Eye (tissue), 1 donor: Measurements from ENCODE around the gene IFNA13.
A peak's percentile ranks its signal among the peaks of the same experiment; 100 is the strongest.

ENCODE experiments used
- DNase-seq: peaks from one replicate; pipeline ENCODE4 v3.0.0-alpha.2; 2015

Gene IFNA13

DNA sequence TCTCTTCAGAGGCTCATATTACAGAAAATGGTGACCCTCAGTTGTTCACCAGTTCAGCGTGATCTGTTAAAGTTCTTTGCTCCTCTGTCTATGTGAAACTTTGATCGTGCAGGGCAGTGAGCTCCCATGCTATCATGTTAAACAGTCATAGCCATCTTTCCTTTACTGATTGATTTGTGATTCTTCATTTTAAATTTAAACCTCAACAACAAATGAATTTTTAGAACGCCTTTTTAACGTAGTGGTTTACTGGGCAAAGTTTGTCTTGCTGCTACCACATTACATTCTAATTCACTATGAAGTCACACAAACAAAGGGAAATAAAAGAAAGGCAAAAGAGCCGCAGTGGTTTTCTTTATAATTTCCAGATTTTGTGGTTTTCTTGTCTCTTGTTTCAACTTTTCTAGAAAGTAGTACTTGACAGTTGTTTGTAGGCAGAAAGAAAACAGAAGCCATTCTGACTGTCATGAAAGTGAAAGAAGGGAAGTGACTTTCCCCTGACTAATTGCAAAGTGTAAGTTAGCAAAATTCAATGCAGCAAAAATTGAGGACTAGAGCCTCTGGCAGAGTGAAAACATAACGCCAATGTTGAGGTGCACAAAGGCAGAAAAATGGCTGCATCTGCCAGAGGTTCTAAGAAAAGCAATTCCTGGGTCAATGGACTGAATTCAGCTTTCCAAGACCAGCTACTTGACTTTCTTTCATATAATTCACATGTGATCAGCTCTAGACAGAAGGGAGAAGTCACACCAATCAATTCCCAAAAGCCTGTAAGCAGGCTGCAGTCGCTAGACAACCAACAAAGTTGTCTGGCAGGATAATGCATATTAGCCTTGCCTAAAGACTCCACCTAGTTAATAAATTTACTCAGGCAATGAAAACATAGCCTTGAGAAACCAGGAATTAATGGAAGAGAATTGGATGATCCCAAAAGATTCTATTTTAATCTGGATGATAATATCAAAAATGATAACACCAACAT, 10.1 kb downstream of the IFNA13 start:
- DNase-seq: no peak

DNA sequence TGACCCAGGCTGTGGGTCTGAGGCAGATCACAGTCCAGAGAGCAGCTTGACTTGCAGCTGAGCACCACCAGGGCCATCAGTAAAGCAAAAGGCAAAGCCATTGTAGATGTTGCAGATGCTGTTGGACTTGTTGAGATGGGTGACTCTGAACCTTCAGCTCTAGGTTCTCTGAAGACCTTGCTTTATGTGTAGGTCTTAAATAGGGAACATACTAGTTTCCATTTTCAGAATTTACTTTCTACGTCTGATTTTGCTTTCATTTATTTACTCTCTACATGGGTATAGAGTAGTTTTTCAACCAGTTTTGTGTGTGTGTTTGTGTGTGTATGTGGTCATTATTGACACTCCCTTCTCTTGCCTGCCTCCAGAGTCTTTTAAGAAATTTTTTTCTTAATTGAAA, 17.1 kb downstream of the IFNA13 start, which contains the start of gene IFNA6:
Gene IFNA6, minus strand, starts transcription at position 101 of the 400 bp plus-strand sequence. Its CDS starts 0 bp downstream, at position 101.
- no peak for DNase-seq

DNA sequence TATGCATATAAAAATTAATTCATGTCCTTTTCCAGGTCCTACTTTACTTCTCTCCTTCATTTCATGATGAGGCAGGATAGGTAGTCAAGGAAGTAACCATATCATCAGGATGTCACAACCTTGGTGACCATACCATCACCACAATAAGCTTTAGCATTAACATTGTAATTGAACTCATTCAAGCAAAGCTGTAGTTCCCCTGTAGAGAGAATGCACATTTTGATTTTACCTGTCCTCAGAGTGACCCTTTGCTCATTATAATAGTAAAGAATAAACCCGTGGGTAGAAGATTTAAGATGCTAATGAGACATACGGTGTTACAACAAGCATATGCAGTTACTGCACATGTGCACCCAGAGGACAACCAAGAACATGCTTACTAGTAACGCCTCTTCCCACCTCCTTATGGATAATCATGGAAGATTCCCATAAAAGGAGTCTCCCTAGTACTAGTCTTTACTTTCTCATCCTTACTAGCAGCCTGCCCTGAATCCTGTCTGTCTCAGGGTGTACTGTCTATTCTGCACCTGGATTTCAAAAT, 19.4 kb downstream of the IFNA13 start:
- DNase-seq: no peak

DNA sequence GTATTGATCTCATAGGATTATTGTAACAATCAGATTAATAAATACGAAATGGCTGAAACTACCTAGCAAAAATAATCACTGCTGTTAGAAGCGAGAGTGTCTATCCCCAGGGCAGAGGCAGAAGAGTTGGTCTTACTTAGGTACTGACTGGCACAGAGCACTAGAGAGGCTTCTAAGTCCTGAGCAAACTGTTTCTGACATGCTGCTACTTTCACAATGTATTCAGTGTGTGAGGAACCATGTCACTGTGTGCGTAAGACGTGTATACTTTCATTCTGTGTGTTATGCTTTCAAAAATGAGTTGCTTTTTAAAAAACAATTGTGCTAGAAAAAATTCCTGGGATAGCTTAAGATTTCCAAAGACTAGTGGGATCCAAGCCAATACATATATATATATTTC, 27.1 kb downstream of the IFNA13 start:
- no peak for DNase-seq

DNA sequence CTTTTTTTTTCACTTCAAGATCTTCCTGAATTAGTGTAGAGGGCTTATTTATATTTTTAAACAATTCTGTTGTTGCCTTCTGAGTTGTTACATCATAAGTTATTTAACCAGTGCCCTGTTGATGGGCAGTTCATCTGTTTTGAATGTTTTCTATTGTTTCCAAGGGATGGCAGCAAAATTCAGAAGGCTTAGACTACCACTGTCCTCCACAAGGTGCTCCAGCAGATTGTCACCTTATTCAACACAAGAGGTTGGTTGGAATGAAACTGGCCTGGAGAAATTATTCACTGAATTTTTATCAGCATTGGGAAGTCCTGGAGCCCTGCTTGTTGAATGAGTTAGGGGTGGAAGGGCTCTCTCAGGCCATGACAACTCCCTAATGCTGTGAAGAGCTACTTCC, 31.4 kb downstream of the IFNA13 start:
- no peak for DNase-seq

DNA sequence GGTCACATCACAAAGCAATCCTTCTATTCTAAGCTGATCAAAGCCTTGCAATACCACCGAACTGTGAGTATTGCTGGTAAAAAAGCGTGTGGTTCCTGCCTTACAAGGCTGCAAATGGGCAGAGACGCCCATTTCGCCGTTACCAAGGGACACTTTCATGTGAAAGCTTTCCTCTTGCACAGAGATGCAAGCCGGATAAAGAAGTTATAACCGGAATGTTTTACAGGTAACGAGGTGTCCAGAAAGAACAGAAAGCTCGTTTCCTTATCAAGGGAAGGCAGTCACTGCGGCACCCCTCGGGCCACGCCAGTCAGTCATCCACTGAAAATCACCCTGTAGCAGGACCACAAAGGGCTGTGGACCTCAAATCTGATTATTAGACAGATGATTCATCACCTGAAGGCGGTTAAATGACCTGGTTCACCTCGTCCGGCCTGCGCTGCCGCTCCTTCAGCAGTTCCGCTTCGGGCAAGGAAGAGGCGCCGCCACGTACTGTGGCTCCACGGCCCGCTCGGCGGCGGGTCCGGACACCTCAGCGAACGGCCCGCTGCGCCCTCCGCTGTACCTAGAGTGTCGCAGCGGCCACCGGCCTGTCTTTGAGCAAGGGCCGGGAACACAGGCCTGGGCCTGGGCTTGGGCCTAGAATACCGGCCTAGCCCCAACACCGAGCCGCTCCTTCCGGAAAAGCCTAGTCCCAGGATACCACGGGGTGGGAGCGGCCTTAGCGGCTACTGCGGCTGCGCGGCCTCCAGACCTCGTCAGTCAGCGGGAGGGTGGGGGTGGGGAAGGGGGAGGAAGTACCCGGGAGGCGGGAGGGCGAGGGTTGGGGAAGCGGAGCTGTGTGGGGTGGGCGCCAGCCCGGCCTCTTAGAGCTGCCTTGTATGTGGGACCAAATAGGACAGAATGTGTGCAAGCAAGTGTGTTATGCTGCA, 32.9 kb downstream of the IFNA13 start, which contains the start of gene KLHL9:
Gene KLHL9, minus strand, starts transcription at position 704 of the 932 bp plus-strand sequence. Its CDS starts 545 bp downstream, at position 159.
- DNase-seq: peak; percentile 97

DNA sequence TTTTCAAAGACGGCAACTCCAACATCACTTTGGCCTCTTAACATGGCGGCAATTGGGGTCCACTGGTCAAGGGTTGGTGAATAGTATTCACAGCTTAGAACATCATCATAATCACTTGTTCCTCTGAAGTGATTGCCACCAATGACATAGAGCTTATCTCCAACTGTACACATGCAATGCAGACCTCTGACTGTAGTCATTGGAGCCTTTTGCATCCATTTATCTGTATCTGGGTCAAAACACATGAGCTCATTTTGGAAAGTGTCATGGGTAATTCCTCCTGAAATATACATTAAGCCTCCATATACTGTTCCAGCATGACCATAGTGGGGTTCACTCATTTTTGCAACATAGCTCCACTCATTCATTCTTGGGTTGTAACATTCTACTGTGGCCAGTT, 34.6 kb downstream of the IFNA13 start:
- DNase-seq: no peak

DNA sequence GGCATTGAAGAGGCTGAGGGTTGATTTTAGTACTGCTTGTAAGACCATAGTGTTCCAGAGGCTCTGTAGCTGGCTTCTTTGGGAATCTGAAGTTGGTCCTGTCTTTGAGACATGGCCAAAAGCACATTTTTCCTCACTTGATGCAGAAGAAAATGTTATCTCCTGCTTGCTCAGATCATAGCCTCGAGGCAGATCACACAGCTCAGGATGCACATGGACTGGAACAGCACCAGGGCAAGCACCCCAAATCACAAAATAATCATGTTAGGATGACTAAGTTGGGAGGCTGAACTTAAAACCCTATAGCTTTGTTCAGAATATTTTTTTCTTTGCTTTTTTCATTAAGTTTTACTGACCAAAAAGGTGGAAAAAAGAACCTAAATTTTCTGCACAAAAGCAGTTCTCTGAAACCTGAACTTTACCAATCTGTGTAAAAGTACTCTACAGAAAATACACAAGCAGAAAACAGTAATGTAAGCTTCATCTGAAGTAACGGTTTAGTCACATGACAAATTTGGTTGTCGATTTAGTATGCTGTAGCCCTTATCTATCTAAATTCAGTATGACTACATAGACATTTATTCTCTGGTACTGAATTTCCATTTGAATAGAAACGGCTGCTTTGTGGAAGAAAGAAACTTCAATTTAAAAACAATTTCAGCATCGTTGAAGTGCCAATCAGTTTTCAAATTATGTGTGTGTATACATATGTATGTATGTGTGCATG, 36.0 kb downstream of the IFNA13 start:
- no peak for DNase-seq

DNA sequence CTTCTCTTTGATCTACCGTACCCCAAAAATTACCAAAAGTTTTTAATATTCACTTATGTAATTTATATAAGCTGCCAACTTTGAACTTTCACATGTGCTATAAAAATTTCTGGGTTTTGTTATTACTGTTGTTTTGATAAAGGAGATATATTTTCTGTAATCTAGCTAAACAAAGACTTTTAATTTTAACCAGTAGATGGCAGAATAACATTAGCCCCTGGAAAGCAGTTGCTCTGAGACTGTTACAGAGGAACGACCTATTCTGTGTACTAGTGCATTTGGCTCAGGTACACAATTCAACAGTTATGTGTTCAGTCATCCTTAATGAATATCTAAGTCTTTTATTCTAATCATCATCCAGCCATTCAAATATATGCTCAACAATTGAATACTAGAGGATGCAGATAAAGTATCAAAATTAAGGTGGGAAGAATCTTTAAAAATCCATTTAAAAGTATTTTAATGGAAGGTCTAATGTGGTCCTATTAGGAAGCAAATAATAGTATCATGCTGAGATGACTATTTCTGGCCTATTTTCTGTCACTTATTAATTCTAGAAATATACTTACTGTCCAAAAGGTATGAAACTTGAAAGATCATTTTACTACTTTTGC, 41.2 kb downstream of the IFNA13 start:
- DNase-seq: peak; percentile 67

DNA sequence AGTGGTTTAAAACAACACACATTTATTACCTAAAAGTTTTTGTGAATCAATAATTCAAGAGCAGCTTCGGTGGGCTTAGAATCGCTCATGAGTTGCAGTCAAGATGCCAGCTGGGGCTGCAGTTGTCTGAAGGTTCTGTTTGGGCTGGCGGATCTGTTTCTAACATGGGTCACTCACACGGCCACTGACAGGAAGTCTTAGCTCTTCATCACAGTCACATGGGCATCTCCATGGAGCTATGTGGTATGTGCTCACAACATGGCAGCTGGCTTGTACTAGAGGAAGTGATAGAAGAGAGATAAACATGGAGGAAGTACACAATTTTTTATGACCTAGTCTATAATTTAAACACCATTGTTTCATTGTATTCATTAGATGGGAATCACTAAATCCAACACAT, 43.8 kb downstream of the IFNA13 start:
- no peak for DNase-seq

DNA sequence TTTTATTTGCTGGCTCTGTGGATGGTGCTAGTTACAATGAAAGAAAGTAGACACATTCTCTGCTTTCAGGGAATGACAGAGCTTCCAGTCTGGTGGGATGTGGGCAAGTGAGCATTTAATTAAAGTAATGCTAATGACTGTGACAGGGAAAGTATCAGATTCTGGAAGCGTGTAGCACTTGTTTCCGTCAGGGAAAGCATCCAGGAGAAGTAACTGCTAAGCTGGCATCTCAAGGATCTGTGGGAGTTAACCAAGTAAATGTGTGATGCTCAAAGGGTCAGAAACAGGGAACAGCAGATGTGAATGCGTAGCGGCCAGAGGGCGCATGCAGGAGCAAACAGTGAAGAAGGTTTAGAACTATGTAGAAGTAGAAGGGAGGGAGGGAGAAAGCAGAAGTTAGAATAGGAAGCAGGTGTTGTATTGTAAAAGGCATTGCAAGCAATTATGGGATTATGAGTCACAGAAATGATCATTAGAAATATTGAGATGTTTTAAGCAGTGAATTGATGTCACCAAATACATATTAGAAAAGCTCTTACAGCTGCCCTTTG, 44.9 kb downstream of the IFNA13 start:
- no peak for DNase-seq

DNA sequence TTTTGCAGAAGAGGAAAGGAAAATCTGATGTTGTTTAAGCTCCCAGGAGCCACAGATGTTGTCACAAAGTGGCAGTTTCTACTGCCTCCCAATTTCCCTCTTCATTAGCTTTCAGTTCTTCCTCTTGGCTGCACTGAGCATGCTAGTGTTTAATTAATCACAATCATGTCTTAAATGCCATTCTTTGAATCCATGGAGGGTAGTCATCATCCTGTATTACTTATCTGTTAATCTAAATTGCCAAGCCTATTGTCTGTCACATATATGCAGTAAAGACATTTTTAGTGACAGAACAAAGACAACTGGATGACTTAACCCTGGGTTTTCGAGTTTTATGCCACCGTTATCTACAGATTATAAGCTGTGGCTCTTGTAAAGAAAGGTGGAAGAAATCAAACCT, 47.4 kb downstream of the IFNA13 start:
- peak; percentile 65 for DNase-seq

DNA sequence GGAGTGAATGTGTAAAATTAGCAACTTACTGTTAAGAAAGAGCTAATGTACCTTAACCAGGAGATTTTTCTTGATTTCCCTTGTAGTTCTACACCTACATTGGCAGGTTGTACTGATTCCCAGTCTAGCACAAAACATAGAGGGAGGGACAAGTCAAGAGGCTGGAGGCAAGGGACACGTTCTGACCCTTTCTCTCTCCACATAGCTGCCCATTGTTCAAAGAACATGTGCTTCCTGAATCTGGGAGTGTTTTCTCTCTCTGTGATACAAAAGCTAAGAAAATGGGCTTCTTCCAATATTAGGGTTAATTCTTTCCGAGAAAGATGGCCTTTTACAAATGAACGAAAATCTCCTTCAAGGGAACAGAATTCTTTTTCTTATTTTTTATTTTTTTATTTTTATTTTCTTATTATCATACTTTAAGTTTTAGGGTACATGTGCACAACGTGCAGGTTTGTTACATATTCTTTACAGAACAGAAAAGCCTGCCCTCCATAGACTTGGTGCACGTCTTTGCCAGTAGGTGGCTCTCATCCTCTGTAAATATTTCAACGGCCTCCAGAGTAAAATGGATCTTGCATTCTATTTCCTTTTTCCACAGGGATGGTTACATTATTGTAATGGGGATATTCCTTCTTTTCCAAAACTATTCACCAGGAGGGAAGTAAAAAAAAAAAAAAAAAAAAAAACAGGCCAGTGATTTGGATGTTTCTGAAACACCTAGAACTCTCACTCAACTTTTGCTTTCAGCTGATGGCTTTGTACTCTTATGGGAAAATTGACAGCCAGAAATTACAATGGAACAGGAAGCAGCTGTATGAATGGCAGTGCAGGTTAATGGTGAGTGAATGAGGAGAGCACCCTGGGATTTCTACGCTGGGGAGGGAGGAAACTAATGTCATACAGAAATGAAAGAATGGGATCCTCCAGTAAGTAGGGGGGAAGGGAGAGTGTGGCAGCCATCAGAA, 49.6 kb downstream of the IFNA13 start:
- peak; percentile 82 for DNase-seq
